Islet precursor cell (in vitro differentiated cells): Measurements from ENCODE around the gene NRDC.
"Not testable (repeated sequence)": the region's sequence is repeated elsewhere in the genome, so short reads cannot be mapped to it uniquely, and the experiment has no call there.

Experiments used
- DNase-seq: peaks from one replicate; pipeline ENCODE4 v3.0.0-alpha.2; 2018

NRDC gene

GRCh38 chr1:51877434-51878307 is 856 bp downstream of the NRDC start:
- no peak for DNase-seq

- DNase-seq: no peak
These were observed 2.7 kb downstream of the NRDC start for GRCh38 chr1:51875836-51876235.

- DNase-seq: no peak
These were observed 3.2 kb downstream of the NRDC start for GRCh38 chr1:51875291-51875772.

- not testable (repeated sequence) for DNase-seq
These were observed 5.3 kb downstream of the NRDC start for GRCh38 chr1:51873270-51873669.

- DNase-seq: no peak
These were observed 7.1 kb downstream of the NRDC start for GRCh38 chr1:51871351-51871975.

- no peak for DNase-seq
These were observed 7.8 kb downstream of the NRDC start for GRCh38 chr1:51870603-51871350.

GRCh38 chr1:51867479-51868232 is 10.9 kb downstream of the NRDC start:
- DNase-seq: no peak

GRCh38 chr1:51863384-51863783 is 15.1 kb downstream of the NRDC start:
- no peak for DNase-seq

GRCh38 chr1:51861669-51862068 is 16.9 kb downstream of the NRDC start:
- no peak for DNase-seq

- DNase-seq: no peak
These were observed 18.8 kb downstream of the NRDC start for GRCh38 chr1:51859735-51860134.

GRCh38 chr1:51859333-51859732 is 19.2 kb downstream of the NRDC start:
- no peak for DNase-seq

GRCh38 chr1:51858892-51859291 is 19.6 kb downstream of the NRDC start:
- no peak for DNase-seq

GRCh38 chr1:51856745-51857144 is 21.8 kb downstream of the NRDC start:
- no peak for DNase-seq

GRCh38 chr1:51855624-51856023 is 22.9 kb downstream of the NRDC start:
- no peak for DNase-seq

GRCh38 chr1:51853360-51853759 is 25.2 kb downstream of the NRDC start:
- no peak for DNase-seq

- DNase-seq: no peak
These were observed 26.6 kb downstream of the NRDC start for GRCh38 chr1:51851882-51852396.

GRCh38 chr1:51850420-51851223 is 27.9 kb downstream of the NRDC start:
- DNase-seq: no peak

GRCh38 chr1:51847294-51847920 is 31.1 kb downstream of the NRDC start:
- DNase-seq: no peak

GRCh38 chr1:51843948-51844347 is 34.6 kb downstream of the NRDC start:
- no peak for DNase-seq

- no peak for DNase-seq
These were observed 36.3 kb downstream of the NRDC start for GRCh38 chr1:51842261-51842660.
